ENCODE measurements around the gene NAB1. TPM values are rescaled to one million over a fixed set of nuclear protein-coding genes. Genes with fewer than 3 reads are reported as not detected.

NAB1 gene
- total and polyA plus RNA-seq, 2 experiments from 2014 or later = 10.4 to 40.2 TPM

DNA sequence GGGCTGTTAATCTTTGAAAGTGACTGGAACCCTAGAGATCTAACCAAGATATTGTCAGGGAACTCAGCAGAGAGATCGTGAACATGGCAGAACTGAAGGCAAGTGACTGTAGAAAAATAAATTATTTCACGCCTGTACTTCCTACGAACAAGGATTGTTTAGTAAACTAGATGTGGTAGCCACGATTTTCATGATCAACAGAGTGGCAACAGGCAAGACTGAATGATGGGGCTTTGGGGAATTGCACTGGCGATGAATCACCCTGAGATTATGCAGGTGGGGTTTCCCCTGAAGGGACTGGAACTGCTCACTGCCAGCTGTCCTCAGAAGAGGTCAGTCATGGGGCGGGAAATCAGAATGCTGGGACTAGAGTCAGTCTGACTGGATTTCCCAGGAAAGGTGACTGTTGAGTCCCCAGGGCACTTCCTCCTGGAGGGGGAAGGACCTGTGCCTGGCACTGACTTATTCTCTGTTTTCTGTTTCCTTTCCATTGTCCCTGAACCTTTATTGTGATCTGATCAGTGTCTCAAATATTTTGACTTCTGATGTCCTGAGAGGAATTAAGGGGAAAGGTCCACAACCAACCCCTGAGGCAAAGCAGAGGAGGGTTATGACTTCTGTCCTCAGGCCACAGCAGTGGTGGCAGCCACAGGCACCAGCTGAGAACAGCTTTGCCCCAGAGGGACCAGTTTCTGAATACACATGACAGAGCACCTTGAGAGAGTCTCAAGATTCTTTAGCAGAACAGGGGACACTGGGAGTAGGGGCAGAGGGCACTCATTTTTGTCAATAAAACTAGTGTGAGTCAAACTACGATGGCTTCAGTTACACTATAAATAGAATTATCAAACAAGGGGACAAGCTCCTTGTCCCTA, 70.0 kb downstream of the NAB1 start:
- H3K36me3 ChIP-seq (ENCODE audit: insufficient read depth) = no peaks in the 10 kb centered on the region
- H3K4me2 ChIP-seq = no peak overlapping the region
- no peaks in the 10 kb centered on the region for H3K79me2 ChIP-seq (replicated peaks; ENCODE audit: insufficient read depth)
- Mint-ChIP-seq H3K4me1 (peaks cover 5% of the 10 kb centered on the region; the same call in 2 of the 3 replicates), H3K36me3 (ENCODE audit: low read depth) (no peaks in the 10 kb centered on the region), H3K27ac (no peak overlapping the region; the same call in 1 of the 2 replicates), H3K27me3 (ENCODE audit: insufficient read depth, low read depth, poor library complexity) (peaks cover under 1% of the 10 kb centered on the region), H3K4me3 (no peak overlapping the region), H3K9me3 (no peaks in the 10 kb centered on the region; the same call in 2 of the 3 replicates)
- no peaks in the 10 kb centered on the region for H3K27me3 ChIP-seq (ENCODE audit: insufficient read depth)
- H2AFZ ChIP-seq = peak overlapping the region; percentile 78
- no peak for TF ChIP-seq STAT1 (IDR thresholded peaks at IDR 0.05; ENCODE audit: unreplicated experiment)
- TF ChIP-seq, protein P1, sequence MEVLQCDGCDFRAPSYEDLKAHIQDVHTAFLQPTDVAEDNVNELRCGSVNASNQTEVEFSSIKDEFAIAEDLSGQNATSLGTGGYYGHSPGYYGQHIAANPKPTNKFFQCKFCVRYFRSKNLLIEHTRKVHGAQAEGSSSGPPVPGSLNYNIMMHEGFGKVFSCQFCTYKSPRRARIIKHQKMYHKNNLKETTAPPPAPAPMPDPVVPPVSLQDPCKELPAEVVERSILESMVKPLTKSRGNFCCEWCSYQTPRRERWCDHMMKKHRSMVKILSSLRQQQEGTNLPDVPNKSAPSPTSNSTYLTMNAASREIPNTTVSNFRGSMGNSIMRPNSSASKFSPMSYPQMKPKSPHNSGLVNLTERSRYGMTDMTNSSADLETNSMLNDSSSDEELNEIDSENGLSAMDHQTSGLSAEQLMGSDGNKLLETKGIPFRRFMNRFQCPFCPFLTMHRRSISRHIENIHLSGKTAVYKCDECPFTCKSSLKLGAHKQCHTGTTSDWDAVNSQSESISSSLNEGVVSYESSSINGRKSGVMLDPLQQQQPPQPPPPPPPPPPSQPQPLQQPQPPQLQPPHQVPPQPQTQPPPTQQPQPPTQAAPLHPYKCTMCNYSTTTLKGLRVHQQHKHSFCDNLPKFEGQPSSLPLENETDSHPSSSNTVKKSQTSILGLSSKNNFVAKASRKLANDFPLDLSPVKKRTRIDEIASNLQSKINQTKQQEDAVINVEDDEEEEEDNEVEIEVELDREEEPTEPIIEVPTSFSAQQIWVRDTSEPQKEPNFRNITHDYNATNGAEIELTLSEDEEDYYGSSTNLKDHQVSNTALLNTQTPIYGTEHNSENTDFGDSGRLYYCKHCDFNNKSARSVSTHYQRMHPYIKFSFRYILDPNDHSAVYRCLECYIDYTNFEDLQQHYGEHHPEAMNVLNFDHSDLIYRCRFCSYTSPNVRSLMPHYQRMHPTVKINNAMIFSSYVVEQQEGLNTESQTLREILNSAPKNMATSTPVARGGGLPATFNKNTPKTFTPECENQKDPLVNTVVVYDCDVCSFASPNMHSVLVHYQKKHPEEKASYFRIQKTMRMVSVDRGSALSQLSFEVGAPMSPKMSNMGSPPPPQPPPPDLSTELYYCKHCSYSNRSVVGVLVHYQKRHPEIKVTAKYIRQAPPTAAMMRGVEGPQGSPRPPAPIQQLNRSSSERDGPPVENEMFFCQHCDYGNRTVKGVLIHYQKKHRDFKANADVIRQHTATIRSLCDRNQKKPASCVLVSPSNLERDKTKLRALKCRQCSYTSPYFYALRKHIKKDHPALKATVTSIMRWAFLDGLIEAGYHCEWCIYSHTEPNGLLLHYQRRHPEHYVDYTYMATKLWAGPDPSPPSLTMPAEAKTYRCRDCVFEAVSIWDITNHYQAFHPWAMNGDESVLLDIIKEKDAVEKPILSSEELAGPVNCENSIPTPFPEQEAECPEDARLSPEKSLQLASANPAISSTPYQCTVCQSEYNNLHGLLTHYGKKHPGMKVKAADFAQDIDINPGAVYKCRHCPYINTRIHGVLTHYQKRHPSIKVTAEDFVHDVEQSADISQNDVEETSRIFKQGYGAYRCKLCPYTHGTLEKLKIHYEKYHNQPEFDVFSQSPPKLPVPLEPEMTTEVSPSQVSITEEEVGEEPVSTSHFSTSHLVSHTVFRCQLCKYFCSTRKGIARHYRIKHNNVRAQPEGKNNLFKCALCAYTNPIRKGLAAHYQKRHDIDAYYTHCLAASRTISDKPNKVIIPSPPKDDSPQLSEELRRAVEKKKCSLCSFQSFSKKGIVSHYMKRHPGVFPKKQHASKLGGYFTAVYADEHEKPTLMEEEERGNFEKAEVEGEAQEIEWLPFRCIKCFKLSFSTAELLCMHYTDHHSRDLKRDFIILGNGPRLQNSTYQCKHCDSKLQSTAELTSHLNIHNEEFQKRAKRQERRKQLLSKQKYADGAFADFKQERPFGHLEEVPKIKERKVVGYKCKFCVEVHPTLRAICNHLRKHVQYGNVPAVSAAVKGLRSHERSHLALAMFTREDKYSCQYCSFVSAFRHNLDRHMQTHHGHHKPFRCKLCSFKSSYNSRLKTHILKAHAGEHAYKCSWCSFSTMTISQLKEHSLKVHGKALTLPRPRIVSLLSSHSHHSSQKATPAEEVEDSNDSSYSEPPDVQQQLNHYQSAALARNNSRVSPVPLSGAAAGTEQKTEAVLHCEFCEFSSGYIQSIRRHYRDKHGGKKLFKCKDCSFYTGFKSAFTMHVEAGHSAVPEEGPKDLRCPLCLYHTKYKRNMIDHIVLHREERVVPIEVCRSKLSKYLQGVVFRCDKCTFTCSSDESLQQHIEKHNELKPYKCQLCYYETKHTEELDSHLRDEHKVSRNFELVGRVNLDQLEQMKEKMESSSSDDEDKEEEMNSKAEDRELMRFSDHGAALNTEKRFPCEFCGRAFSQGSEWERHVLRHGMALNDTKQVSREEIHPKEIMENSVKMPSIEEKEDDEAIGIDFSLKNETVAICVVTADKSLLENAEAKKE (CRISPR knock-in tag; IDR thresholded peaks at IDR 0.05) = no peak
- no peak overlapping the region for H3K4me3 ChIP-seq
- H3K9me2 ChIP-seq (ENCODE audit: insufficient read depth) = peaks cover 10% of the 10 kb centered on the region
- ATAC-seq (peak; percentile 56), DNase-seq (ENCODE audit: low spot score) (peak; percentile 18)
- no peaks in the 10 kb centered on the region for H4K20me1 ChIP-seq (replicated peaks; ENCODE audit: insufficient read depth)
- no peaks in the 10 kb centered on the region; the same call in 1 of the 2 replicates for H3K4me1 ChIP-seq (ENCODE audit: insufficient read depth)
- H3F3A ChIP-seq (replicated peaks; ENCODE audit: low read depth) = no peaks in the 10 kb centered on the region
- H3K27ac ChIP-seq (ENCODE audit: low read depth) = no peak overlapping the region

DNA sequence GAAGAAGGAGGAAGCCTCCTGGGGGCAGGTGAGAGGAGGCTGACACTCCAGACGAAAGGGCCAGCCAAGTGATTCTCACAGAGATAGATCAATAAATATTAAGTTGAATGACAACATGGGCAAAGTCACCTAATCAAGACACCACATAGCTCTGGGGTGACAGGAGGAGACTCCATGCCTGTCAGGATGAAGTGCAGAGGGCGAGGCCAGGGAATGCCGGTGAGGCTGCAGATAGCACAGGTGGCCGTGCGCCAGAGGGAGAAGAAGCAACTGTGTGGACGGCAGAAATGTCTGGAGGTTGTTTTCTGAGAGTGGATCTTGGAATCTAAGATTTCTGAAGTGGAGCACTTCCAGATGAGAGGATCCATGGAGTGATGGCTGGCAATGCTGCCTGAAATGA, 71.4 kb downstream of the NAB1 start:
- H3K4me3 ChIP-seq = no peak overlapping the region
- peak overlapping the region; percentile 23; the same call in 1 of the 2 replicates for H2AFZ ChIP-seq
- TF ChIP-seq, protein P2, sequence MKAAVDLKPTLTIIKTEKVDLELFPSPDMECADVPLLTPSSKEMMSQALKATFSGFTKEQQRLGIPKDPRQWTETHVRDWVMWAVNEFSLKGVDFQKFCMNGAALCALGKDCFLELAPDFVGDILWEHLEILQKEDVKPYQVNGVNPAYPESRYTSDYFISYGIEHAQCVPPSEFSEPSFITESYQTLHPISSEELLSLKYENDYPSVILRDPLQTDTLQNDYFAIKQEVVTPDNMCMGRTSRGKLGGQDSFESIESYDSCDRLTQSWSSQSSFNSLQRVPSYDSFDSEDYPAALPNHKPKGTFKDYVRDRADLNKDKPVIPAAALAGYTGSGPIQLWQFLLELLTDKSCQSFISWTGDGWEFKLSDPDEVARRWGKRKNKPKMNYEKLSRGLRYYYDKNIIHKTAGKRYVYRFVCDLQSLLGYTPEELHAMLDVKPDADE (IDR thresholded peaks at IDR 0.05) = no peak
- TF ChIP-seq NANOG (IDR thresholded peaks at IDR 0.05; ENCODE audit: borderline replicate concordance) (no peak), EZH2phosphoT487 (IDR thresholded peaks at IDR 0.05; ENCODE audit: unreplicated experiment) (no peak)
- TF ChIP-seq, protein P3, sequence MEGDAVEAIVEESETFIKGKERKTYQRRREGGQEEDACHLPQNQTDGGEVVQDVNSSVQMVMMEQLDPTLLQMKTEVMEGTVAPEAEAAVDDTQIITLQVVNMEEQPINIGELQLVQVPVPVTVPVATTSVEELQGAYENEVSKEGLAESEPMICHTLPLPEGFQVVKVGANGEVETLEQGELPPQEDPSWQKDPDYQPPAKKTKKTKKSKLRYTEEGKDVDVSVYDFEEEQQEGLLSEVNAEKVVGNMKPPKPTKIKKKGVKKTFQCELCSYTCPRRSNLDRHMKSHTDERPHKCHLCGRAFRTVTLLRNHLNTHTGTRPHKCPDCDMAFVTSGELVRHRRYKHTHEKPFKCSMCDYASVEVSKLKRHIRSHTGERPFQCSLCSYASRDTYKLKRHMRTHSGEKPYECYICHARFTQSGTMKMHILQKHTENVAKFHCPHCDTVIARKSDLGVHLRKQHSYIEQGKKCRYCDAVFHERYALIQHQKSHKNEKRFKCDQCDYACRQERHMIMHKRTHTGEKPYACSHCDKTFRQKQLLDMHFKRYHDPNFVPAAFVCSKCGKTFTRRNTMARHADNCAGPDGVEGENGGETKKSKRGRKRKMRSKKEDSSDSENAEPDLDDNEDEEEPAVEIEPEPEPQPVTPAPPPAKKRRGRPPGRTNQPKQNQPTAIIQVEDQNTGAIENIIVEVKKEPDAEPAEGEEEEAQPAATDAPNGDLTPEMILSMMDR (conservative IDR thresholded peaks at IDR 0.05; ENCODE audit: low read depth in 2 of 2) = no peak
- H3K4me1 ChIP-seq (ENCODE audit: insufficient read depth) = no peaks in the 10 kb centered on the region; the same call in 1 of the 2 replicates
- ATAC-seq = no peak
- H3K27ac ChIP-seq (ENCODE audit: low read depth) = no peak overlapping the region
- no peaks in the 10 kb centered on the region for H3K27me3 ChIP-seq (ENCODE audit: insufficient read depth)
- H3F3A ChIP-seq (replicated peaks; ENCODE audit: low read depth) = no peaks in the 10 kb centered on the region
- DNase-seq (ENCODE audit: low spot score) = no peak
- H3K9me2 ChIP-seq (ENCODE audit: insufficient read depth) = peaks cover 10% of the 10 kb centered on the region
- no peak overlapping the region for H3K4me3 Mint-ChIP-seq
- no peak overlapping the region for H3K4me2 ChIP-seq
- H3K4me1 Mint-ChIP-seq = peaks cover 5% of the 10 kb centered on the region; the same call in 2 of the 3 replicates
- H3K27me3 Mint-ChIP-seq (ENCODE audit: insufficient read depth, low read depth, poor library complexity) = no peaks in the 10 kb centered on the region
- no peaks in the 10 kb centered on the region for H3K36me3 Mint-ChIP-seq (ENCODE audit: low read depth)
- H3K36me3 ChIP-seq (ENCODE audit: insufficient read depth) = no peaks in the 10 kb centered on the region
- no peak overlapping the region for H3K27ac Mint-ChIP-seq
- no peaks in the 10 kb centered on the region for H3K79me2 ChIP-seq (replicated peaks; ENCODE audit: insufficient read depth)
- H3K9me3 Mint-ChIP-seq = no peaks in the 10 kb centered on the region; the same call in 2 of the 3 replicates
- H4K20me1 ChIP-seq (replicated peaks; ENCODE audit: insufficient read depth) = no peaks in the 10 kb centered on the region

All from GM23338 (cell line).